Measurements from ENCODE around the gene ADAMTS2. TPM values are rescaled to one million over a fixed set of nuclear protein-coding genes. Genes with fewer than 3 reads are reported as not detected.

ADAMTS2 gene
- total and polyA plus RNA-seq, 4 experiments from 2014 or later = 0.07 TPM; not detected in 3

DNA sequence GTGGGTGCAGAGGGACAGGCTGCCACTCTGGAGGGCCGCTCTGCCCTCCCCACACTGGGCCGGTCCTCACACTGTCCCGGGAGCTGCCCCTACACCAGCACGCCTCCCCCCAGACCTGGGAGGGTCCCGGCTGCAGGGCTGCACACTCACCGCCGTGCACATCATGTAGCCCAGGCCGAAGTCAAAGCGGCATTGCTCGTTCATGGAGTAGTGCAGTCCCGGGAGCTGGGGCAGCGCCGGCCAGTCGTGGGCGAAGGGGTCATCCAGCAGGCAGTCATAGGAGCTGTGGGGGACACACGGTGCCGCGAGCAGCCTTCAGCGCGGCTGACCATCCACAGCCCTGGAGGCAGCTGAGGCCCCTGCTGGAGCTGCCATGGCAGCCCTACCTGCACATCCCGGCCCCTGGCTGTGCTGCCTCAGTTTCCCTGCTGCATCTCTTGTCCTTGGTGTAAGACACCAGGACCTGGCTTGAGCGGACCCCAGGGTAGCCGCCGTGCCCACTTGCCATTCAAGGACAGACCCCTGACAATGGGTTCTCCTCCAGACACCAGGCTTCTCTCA, 191.8 kb downstream of the ADAMTS2 start:
- H3K27me3 ChIP-seq (ENCODE audit: insufficient read depth, low read length) = no peaks in the 10 kb centered on the region
- POLR2A ChIA-PET (ENCODE audit: partially characterized antibody) = no interaction called here
- CTCF ChIA-PET (ENCODE audit: partially characterized antibody) = no interaction called here
- intact Hi-C loops (cut with micrococcal nuclease) = no loop called here
- no peaks in the 10 kb centered on the region for H3K36me3 ChIP-seq (ENCODE audit: insufficient read depth, low read length)
- no peaks in the 10 kb centered on the region for H3K4me1 Mint-ChIP-seq
- H3K4me3 ChIP-seq (ENCODE audit: low read length in 2 of 2) = no peak overlapping the region
- no peaks in the 10 kb centered on the region for H3K36me3 Mint-ChIP-seq
- no peak overlapping the region for H3K27ac ChIP-seq (ENCODE audit: low read depth, low read length)
- no peaks in the 10 kb centered on the region for H3K9me3 ChIP-seq (ENCODE audit: control insufficient read depth in 1 of 2, low read length in 2 of 2)
- no peak overlapping the region for H3K4me3 Mint-ChIP-seq
- peaks cover 0 to 1% (median 0%) of the 10 kb centered on the region in 8 donors for H3K9me3 Mint-ChIP-seq
- no peaks in the 10 kb centered on the region for H3K4me1 ChIP-seq (ENCODE audit: insufficient read depth, low read length)
- peaks cover 0 to 1% of the 10 kb centered on the region in 2 donors for H3K27me3 Mint-ChIP-seq
- DNase-seq = no peak
- no peak overlapping the region for H3K27ac Mint-ChIP-seq

DNA sequence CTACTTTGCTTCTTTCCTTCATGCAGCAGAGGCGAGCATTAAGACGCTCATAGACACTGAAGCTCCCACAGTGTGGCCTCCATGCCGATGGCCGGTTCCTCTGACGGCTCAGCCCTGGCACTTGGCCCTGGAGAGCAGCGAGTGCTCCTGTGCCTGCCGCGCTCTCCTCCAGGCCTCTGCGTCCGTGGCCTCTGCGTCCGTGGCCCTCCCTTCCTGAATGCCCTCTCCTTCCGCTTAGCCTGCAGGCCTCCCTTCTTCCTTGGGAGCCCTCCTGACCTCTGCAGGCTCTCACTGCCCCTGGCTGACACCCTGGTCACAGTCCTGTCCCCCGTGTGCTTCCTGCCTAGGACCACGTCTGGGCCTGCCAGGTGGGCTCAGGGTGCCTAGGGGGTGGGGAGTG, 192.3 kb downstream of the ADAMTS2 start:
- Mint-ChIP-seq H3K36me3 (no peaks in the 10 kb centered on the region), H3K9me3 (peaks cover 0 to 1% (median 0%) of the 10 kb centered on the region in 8 donors), H3K27me3 (no peaks in the 10 kb centered on the region), H3K4me1 (no peaks in the 10 kb centered on the region), H3K4me3 (no peak overlapping the region), H3K27ac (no peak overlapping the region)
- Histone ChIP-seq H3K36me3 (ENCODE audit: insufficient read depth, low read length) (no peaks in the 10 kb centered on the region), H3K27ac (ENCODE audit: low read depth, low read length) (no peak overlapping the region), H3K4me3 (ENCODE audit: low read length in 2 of 2) (no peak overlapping the region), H3K9me3 (ENCODE audit: control insufficient read depth in 1 of 2, low read length in 2 of 2) (no peaks in the 10 kb centered on the region), H3K27me3 (ENCODE audit: insufficient read depth, low read length) (no peaks in the 10 kb centered on the region), H3K4me1 (ENCODE audit: insufficient read depth, low read length) (no peaks in the 10 kb centered on the region)
- POLR2A ChIA-PET (ENCODE audit: partially characterized antibody) = no interaction called here
- CTCF ChIA-PET (ENCODE audit: partially characterized antibody) = no interaction called here
- intact Hi-C loops (cut with micrococcal nuclease) = no loop called here
- no peak for DNase-seq

DNA sequence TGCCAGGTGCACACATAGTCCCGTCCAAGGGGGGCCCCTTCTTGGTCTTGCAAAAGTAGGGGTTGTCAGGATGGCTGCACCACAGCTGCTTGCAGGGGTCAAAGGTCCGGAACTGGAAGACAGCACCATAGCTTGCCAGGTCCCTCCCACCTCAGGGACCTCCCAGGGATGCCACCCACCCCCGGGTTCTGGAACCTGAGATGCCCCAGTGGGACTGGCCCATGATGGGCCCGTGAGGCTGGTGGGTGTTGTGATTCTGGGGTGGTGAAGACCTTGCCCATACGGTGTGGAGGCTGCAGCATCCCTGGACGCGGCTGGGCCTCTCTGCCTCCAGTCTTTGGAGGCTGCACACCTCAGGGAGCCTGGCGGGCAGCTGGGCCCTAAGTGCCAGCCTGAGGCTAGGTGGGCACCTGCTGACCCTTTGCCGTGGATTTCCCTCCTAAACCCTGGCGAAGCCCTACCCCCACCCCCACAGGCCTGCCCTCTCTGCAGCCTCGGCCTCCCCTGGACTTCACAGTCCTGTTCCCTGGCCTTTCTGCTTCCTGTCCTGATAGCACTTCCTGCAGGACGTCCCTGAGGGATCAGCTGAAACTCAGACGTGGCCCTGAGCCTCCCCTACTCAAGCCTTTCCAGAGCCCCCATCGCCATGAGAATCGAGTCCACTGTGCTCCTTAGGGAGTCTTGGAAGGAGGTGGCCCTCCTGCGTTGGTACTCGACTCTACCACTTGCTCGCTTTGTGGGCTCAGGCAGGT, 192.9 kb downstream of the ADAMTS2 start:
- Mint-ChIP-seq H3K4me3 (no peak overlapping the region), H3K4me1 (peaks cover 0 to 3% (median under 1%) of the 10 kb centered on the region in 4 donors), H3K27ac (no peak overlapping the region), H3K36me3 (no peaks in the 10 kb centered on the region), H3K9me3 (peaks cover 0 to 1% (median 0%) of the 10 kb centered on the region in 8 donors), H3K27me3 (no peaks in the 10 kb centered on the region)
- no peaks in the 10 kb centered on the region for H3K27me3 ChIP-seq (ENCODE audit: insufficient read depth, low read length)
- H3K4me1 ChIP-seq (ENCODE audit: insufficient read depth, low read length) = no peaks in the 10 kb centered on the region
- DNase-seq = no peak
- intact Hi-C loops (cut with micrococcal nuclease) = no loop called here
- POLR2A ChIA-PET (ENCODE audit: partially characterized antibody) = no interaction called here
- H3K27ac ChIP-seq (ENCODE audit: low read depth, low read length) = no peak overlapping the region
- CTCF ChIA-PET (ENCODE audit: partially characterized antibody) = no interaction called here
- no peaks in the 10 kb centered on the region for H3K9me3 ChIP-seq (ENCODE audit: control insufficient read depth in 1 of 2, low read length in 2 of 2)
- no peak overlapping the region for H3K4me3 ChIP-seq (ENCODE audit: low read length in 2 of 2)
- no peaks in the 10 kb centered on the region for H3K36me3 ChIP-seq (ENCODE audit: insufficient read depth, low read length)

GRCh38 chr5:179151286-179152118, 193.8 kb downstream of the ADAMTS2 start:
- H3K36me3 ChIP-seq (ENCODE audit: insufficient read depth, low read length) = no peaks in the 10 kb centered on the region
- no peaks in the 10 kb centered on the region for H3K4me1 ChIP-seq (ENCODE audit: insufficient read depth, low read length)
- H3K9me3 Mint-ChIP-seq = peaks cover 0 to 1% (median 0%) of the 10 kb centered on the region in 8 donors
- H3K27ac ChIP-seq (ENCODE audit: low read depth, low read length) = no peak overlapping the region
- H3K4me3 ChIP-seq (ENCODE audit: low read length in 2 of 2) = no peak overlapping the region
- no peak overlapping the region for H3K27ac Mint-ChIP-seq
- no peaks in the 10 kb centered on the region for H3K27me3 Mint-ChIP-seq
- POLR2A ChIA-PET (ENCODE audit: partially characterized antibody) = no interaction called here
- peaks cover under 1 to 3% (median 2%) of the 10 kb centered on the region in 4 donors for H3K4me1 Mint-ChIP-seq
- no peaks in the 10 kb centered on the region for H3K36me3 Mint-ChIP-seq
- DNase-seq = no peak
- H3K27me3 ChIP-seq (ENCODE audit: insufficient read depth, low read length) = no peaks in the 10 kb centered on the region
- no peak overlapping the region for H3K4me3 Mint-ChIP-seq
- intact Hi-C loops (cut with micrococcal nuclease) = no loop called here
- H3K9me3 ChIP-seq (ENCODE audit: control insufficient read depth in 1 of 2, low read length in 2 of 2) = no peaks in the 10 kb centered on the region
- CTCF ChIA-PET (ENCODE audit: partially characterized antibody) = no interaction called here

DNA sequence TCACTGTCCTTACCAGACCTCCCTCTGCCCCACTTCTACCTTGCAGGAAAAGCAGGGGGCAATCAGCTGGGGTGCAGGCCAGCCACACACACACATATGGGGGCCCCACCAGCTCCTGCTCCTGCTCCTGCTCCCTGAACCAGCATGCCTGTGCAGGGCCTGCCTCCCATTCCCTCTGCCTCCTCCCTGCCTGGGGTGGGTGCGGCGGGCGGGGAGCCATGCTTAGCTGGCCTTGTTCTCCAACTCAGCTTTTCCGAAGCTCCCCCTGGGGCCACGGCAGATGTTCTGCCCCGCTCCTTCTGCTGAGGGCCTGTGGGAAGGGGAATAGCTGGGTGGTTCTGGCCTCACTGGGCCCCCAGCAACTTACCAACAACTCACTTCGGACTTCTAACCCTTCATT, 195.2 kb downstream of the ADAMTS2 start:
- H3K27me3 ChIP-seq (ENCODE audit: insufficient read depth, low read length) = no peaks in the 10 kb centered on the region
- H3K27ac ChIP-seq (ENCODE audit: low read depth, low read length) = no peak overlapping the region
- Mint-ChIP-seq H3K4me3 (no peak overlapping the region), H3K27ac (peak overlapping the region in 1 of 7 donors; percentile 13), H3K27me3 (no peaks in the 10 kb centered on the region), H3K4me1 (peaks cover 5 to 9% (median 8%) of the 10 kb centered on the region in 4 donors), H3K9me3 (peaks cover 0 to 1% (median 0%) of the 10 kb centered on the region in 8 donors), H3K36me3 (no peaks in the 10 kb centered on the region)
- no peak overlapping the region for H3K4me3 ChIP-seq (ENCODE audit: low read length in 2 of 2)
- no peaks in the 10 kb centered on the region for H3K4me1 ChIP-seq (ENCODE audit: insufficient read depth, low read length)
- POLR2A ChIA-PET (ENCODE audit: partially characterized antibody) = no interaction called here
- H3K36me3 ChIP-seq (ENCODE audit: insufficient read depth, low read length) = no peaks in the 10 kb centered on the region
- CTCF ChIA-PET (ENCODE audit: partially characterized antibody) = no interaction called here
- intact Hi-C loops (cut with micrococcal nuclease) = no loop called here
- DNase-seq = no peak
- H3K9me3 ChIP-seq (ENCODE audit: control insufficient read depth in 1 of 2, low read length in 2 of 2) = no peaks in the 10 kb centered on the region

GRCh38 chr5:179149278-179149677, 196.0 kb downstream of the ADAMTS2 start:
- POLR2A ChIA-PET (ENCODE audit: partially characterized antibody) = no interaction called here
- CTCF ChIA-PET (ENCODE audit: partially characterized antibody) = no interaction called here

DNA sequence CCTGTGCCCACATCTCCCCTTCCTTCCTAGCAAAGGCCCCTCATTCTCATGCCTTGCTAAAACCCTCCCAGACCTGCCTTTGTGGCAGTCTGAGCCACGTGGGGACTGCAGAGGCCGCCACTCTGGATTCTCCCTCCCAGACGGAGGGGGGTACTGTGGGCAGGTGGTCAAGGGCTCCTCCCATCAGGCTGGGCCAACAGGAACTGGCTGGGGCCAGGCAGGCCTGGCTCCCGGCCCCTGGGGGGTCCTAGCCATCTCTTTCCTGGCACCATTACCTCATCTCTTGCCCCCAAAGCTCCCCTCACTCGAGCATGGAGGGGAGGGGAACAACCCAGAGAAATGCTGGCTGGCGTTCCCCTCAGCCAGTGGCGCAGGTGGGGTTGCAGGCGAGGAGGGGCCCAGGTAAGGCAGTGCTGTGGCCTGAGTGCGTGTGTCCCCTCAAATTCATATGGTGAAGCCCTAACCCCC, 196.5 kb downstream of the ADAMTS2 start:
- peaks cover 0 to 1% (median 0%) of the 10 kb centered on the region in 8 donors for H3K9me3 Mint-ChIP-seq
- no peaks in the 10 kb centered on the region for H3K36me3 Mint-ChIP-seq
- H3K4me1 Mint-ChIP-seq = peaks cover 5 to 9% (median 8%) of the 10 kb centered on the region in 4 donors
- H3K36me3 ChIP-seq (ENCODE audit: insufficient read depth, low read length) = no peaks in the 10 kb centered on the region
- POLR2A ChIA-PET (ENCODE audit: partially characterized antibody) = no interaction called here
- CTCF ChIA-PET (ENCODE audit: partially characterized antibody) = no interaction called here
- no peak overlapping the region for H3K27ac ChIP-seq (ENCODE audit: low read depth, low read length)
- no peak overlapping the region for H3K4me3 ChIP-seq (ENCODE audit: low read length in 2 of 2)
- H3K27me3 Mint-ChIP-seq = no peaks in the 10 kb centered on the region
- no peak for DNase-seq
- H3K4me3 Mint-ChIP-seq = no peak overlapping the region
- intact Hi-C loops (cut with micrococcal nuclease) = no loop called here
- no peaks in the 10 kb centered on the region for H3K27me3 ChIP-seq (ENCODE audit: insufficient read depth, low read length)
- no peaks in the 10 kb centered on the region for H3K9me3 ChIP-seq (ENCODE audit: control insufficient read depth in 1 of 2, low read length in 2 of 2)
- H3K4me1 ChIP-seq (ENCODE audit: insufficient read depth, low read length) = no peaks in the 10 kb centered on the region
- no peak overlapping the region for H3K27ac Mint-ChIP-seq

More at GRCh38 chr5:179149278-179149677, 196.0 kb downstream of the ADAMTS2 start:
- Histone ChIP-seq H3K36me3 (ENCODE audit: insufficient read depth, low read length) (no peaks in the 10 kb centered on the region), H3K4me1 (ENCODE audit: insufficient read depth, low read length) (no peaks in the 10 kb centered on the region), H3K4me3 (ENCODE audit: low read length in 2 of 2) (no peak overlapping the region), H3K27ac (ENCODE audit: low read depth, low read length) (no peak overlapping the region), H3K27me3 (ENCODE audit: insufficient read depth, low read length) (no peaks in the 10 kb centered on the region), H3K9me3 (ENCODE audit: control insufficient read depth in 1 of 2, low read length in 2 of 2) (no peaks in the 10 kb centered on the region)
- no peak overlapping the region for H3K27ac Mint-ChIP-seq
- no peak for DNase-seq
- no peaks in the 10 kb centered on the region for H3K36me3 Mint-ChIP-seq
- no peaks in the 10 kb centered on the region for H3K27me3 Mint-ChIP-seq
- intact Hi-C loops (cut with micrococcal nuclease) = no loop called here
- H3K9me3 Mint-ChIP-seq = peaks cover 0 to 1% (median 0%) of the 10 kb centered on the region in 8 donors
- H3K4me1 Mint-ChIP-seq = peaks cover 5 to 9% (median 8%) of the 10 kb centered on the region in 4 donors
- H3K4me3 Mint-ChIP-seq = no peak overlapping the region

All from CD4-positive, alpha-beta memory T cell (primary cell).